A673 (cell line): Measurements from ENCODE around the gene SRA1. TPM values are rescaled to one million over a fixed set of nuclear protein-coding genes. Genes with fewer than 3 reads are reported as not detected.

Experiments used
- BruUV-seq: library from RNA; stranded (reverse); fragments of 400-500 nt; replicated peaks from 2 replicates; lab custom pipeline; 2021; lab: Mats Ljungman, UMichigan
- CTCF ChIA-PET: fragments of 300-600 bp; sonication (Branson Sonifier 250); formaldehyde crosslinking; loops from one replicate; lab custom pipeline; 2022; ENCODE audit warnings: antibody characterized with exemption; lab: Charles Lee
- POLR2A ChIA-PET: fragments of 300-600 bp; sonication (Branson Sonifier 250); formaldehyde crosslinking; loops from one replicate; lab custom pipeline; 2022; ENCODE audit warnings: antibody characterized with exemption; ENCODE audit not compliant: low non-redundant PET; lab: Charles Lee
- DNase-seq: peaks from one replicate; pipeline ENCODE4 v3.0.0-alpha.2; 2015; ENCODE audit warnings: low spot score
- H3K27ac ChIP-seq: fragments of 200-600 bp; sonication (generic); 2 replicates; pipeline ENCODE4 v1.5.1; 2016; ENCODE audit warnings: mixed run types, low read depth, mild to moderate bottlenecking, mixed read lengths, antibody characterized with exemption, low read length; ENCODE audit not compliant: poor library complexity, severe bottlenecking
- H3K27me3 ChIP-seq: fragments of 200-600 bp; sonication (generic); replicated peaks from 2 replicates; pipeline ENCODE4 v1.6.1; 2017; ENCODE audit warnings: mixed run types, low read depth, mild to moderate bottlenecking, mixed read lengths, antibody characterized with exemption, low read length; ENCODE audit not compliant: insufficient read depth, poor library complexity
- H3K36me3 ChIP-seq: fragments of 200-600 bp; sonication (generic); 2 replicates; pipeline ENCODE4 v1.6.1; 2016; ENCODE audit warnings: mixed run types, mild to moderate bottlenecking, mixed read lengths, antibody characterized with exemption, low read length; ENCODE audit not compliant: insufficient read depth, poor library complexity, severe bottlenecking
- H3K4me1 ChIP-seq: fragments of 200-600 bp; sonication (generic); 2 replicates; pipeline ENCODE4 v1.6.1; 2017; ENCODE audit warnings: mixed run types, mild to moderate bottlenecking, mixed read lengths, antibody characterized with exemption, low read length; ENCODE audit not compliant: insufficient read depth, poor library complexity, severe bottlenecking
- H3K4me3 ChIP-seq: fragments of 200-600 bp; sonication (generic); 2 replicates; pipeline ENCODE4 v1.5.1; 2016; ENCODE audit warnings: low read depth, mixed run types, mild to moderate bottlenecking, mixed read lengths, low read length; ENCODE audit not compliant: poor library complexity, severe bottlenecking
- H3K9me3 ChIP-seq: fragments of 200-600 bp; sonication (generic); 2 replicates; pipeline ENCODE4 v1.6.1; 2016; ENCODE audit warnings: mixed run types, low read depth, mild to moderate bottlenecking, mixed read lengths, antibody characterized with exemption, low read length; ENCODE audit not compliant: poor library complexity, severe bottlenecking
- EZH2 ChIP-seq: fragments of 200-600 bp; sonication (generic); IDR thresholded peaks from 2 replicates; pipeline ENCODE4 v1.6.1; 2017; ENCODE audit warnings: borderline replicate concordance, low read depth, mild to moderate bottlenecking, mixed read lengths, antibody characterized with exemption, low read length; ENCODE audit not compliant: poor library complexity, severe bottlenecking
- intact Hi-C: fragments of 100-400 bp; cut with micrococcal nuclease; formaldehyde crosslinking; loops from one replicate; pipeline ENCODE4 v1.10.0; 2022; ENCODE audit not compliant: unreplicated experiment
- total RNA-seq: library from RNA; stranded (reverse); gene quantifications from 2 replicates; pipeline ENCODE4 v1.2.3, GENCODE V29; 2021
- TF ChIP-seq, protein P1 (sequence below): fragments of 300-800, 200-600 bp; sonication (generic); conservative IDR thresholded peaks from 2 replicates; pipeline ENCODE4 v1.5.1; 2017; ENCODE audit warnings: low read depth, mild to moderate bottlenecking, antibody characterized with exemption, low read length, moderate library complexity, mixed read lengths

Gene SRA1
- total RNA-seq, 1 experiment from 2014 or later, result 55.1 TPM

DNA sequence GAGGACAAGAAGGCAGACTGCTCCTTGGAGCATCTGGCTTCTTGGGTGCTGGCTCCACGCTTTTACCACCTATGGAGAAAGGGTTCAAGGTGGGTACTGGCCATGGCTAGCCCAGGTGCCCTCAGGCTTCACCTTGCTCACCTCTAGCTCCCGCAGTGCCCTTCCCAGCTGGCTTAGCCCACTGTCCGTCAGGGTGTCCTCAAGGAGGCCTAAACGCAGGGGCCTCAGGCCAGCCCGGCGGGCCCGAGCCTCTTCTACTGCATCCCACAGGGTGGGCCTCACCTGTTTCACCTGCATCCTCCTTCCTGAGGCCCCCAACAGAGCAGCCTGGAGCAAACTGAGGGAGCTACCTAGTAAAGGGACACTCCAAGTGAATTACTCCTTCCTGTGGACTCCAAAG, 16.4 kb upstream of the SRA1 start:
- TF ChIP-seq, protein P1, sequence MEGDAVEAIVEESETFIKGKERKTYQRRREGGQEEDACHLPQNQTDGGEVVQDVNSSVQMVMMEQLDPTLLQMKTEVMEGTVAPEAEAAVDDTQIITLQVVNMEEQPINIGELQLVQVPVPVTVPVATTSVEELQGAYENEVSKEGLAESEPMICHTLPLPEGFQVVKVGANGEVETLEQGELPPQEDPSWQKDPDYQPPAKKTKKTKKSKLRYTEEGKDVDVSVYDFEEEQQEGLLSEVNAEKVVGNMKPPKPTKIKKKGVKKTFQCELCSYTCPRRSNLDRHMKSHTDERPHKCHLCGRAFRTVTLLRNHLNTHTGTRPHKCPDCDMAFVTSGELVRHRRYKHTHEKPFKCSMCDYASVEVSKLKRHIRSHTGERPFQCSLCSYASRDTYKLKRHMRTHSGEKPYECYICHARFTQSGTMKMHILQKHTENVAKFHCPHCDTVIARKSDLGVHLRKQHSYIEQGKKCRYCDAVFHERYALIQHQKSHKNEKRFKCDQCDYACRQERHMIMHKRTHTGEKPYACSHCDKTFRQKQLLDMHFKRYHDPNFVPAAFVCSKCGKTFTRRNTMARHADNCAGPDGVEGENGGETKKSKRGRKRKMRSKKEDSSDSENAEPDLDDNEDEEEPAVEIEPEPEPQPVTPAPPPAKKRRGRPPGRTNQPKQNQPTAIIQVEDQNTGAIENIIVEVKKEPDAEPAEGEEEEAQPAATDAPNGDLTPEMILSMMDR, result no peak
- no peak for TF ChIP-seq EZH2
- no peaks in the 10 kb centered on the region for H3K4me1 ChIP-seq
- H3K36me3 ChIP-seq, result no peaks in the 10 kb centered on the region
- intact Hi-C loops, result no loop called here
- no TSS peak for BruUV-seq
- H3K27me3 ChIP-seq, result no peaks in the 10 kb centered on the region
- no peak overlapping the region for H3K4me3 ChIP-seq
- POLR2A ChIA-PET, result no interaction called here
- H3K27ac ChIP-seq, result no peak overlapping the region
- no peak for DNase-seq
- H3K9me3 ChIP-seq, result no peaks in the 10 kb centered on the region
- CTCF ChIA-PET, result no interaction called here

DNA sequence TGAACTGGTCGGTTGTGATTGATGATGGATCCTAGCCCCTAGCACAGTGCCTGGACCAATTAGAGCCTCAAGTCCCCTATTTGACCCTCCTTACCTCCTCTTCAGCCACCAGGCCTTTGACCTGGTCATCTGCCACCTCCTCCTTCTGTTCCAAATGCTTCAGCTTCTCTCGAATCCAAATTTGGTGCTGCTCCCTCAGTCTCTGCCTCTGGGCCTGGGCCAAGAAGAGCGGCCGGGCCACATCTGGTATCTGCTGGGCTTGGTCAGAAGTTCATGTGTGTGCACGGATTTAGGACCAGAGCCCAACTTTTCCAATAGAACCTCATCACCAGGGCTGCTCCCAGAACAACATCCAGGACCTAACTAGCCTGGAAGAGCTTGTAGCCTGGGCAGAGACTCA, 13.8 kb upstream of the SRA1 start:
- no TSS peak for BruUV-seq
- H3K9me3 ChIP-seq, result no peaks in the 10 kb centered on the region
- no peak overlapping the region for H3K27ac ChIP-seq
- H3K4me3 ChIP-seq, result no peak overlapping the region
- H3K36me3 ChIP-seq, result peaks cover 21% of the 10 kb centered on the region
- no peaks in the 10 kb centered on the region for H3K4me1 ChIP-seq
- H3K27me3 ChIP-seq, result no peaks in the 10 kb centered on the region
- CTCF ChIA-PET, result no interaction called here
- intact Hi-C loops, result no loop called here
- DNase-seq, result no peak
- TF ChIP-seq, protein P1, result no peak
- no peak for TF ChIP-seq EZH2
- POLR2A ChIA-PET, result no interaction called here

GRCh38 chr5:140570488-140570887, 13.2 kb upstream of the SRA1 start:
- ChIA-PET POLR2A (no interaction called here), CTCF (no interaction called here)
- no peak overlapping the region for H3K4me3 ChIP-seq
- H3K36me3 ChIP-seq, result peaks cover 21% of the 10 kb centered on the region
- no peak for TF ChIP-seq EZH2
- TF ChIP-seq, protein P1, result no peak
- BruUV-seq, result no TSS peak
- H3K4me1 ChIP-seq, result peaks cover 5% of the 10 kb centered on the region
- no peaks in the 10 kb centered on the region for H3K9me3 ChIP-seq
- intact Hi-C loops, result no loop called here
- H3K27me3 ChIP-seq, result no peaks in the 10 kb centered on the region
- no peak overlapping the region for H3K27ac ChIP-seq
- DNase-seq, result no peak
